Lung (tissue), 12 donors: Measurements from ENCODE around the gene UCMA. TPM values are rescaled to one million over a fixed set of nuclear protein-coding genes. Genes with fewer than 3 reads are reported as not detected.

ENCODE experiments used
- ATAC-seq: fragments of 200-7000 bp; cut with Tn5 transposase; one replicate; pipeline ENCODE4 v1.9.1; 2020; ENCODE audit warnings: moderate number of reproducible peaks; ENCODE audit not compliant: insufficient read depth, low FRiP score
- DNase-seq, 3 donors: peaks; one replicate each; pipeline ENCODE4 v3.0.0-alpha.2; 2013 to 2017
- H3K27ac ChIP-seq, 2 donors: one replicate each; pipeline ENCODE4 v1.5.1; 2013; ENCODE audit warnings: mild to moderate bottlenecking in 2 of 2, moderate library complexity in 2 of 2, control low read depth in 1 of 2, inconsistent platforms in 1 of 2, low read depth in 1 of 2, low read length in 1 of 2
- H3K27me3 ChIP-seq, 3 donors: one replicate each; pipeline ENCODE4 v1.5.1; 2013; ENCODE audit warnings: low read length in 2 of 3; ENCODE audit not compliant: control insufficient read depth in 3 of 3, insufficient read depth in 3 of 3
- H3K36me3 ChIP-seq, 4 donors: one replicate each; pipeline ENCODE4 v1.5.1; 2013; ENCODE audit warnings: low read length in 4 of 4, mild to moderate bottlenecking in 1 of 4, moderate library complexity in 1 of 4; ENCODE audit not compliant: control insufficient read depth in 4 of 4, insufficient read depth in 4 of 4
- H3K4me1 ChIP-seq, 5 donors: one replicate each; pipeline ENCODE4 v1.5.1; 2013; ENCODE audit warnings: low read length in 5 of 5, mild to moderate bottlenecking in 2 of 5, moderate library complexity in 1 of 5; ENCODE audit not compliant: control insufficient read depth in 5 of 5, insufficient read depth in 5 of 5
- H3K4me3 ChIP-seq: one replicate; pipeline ENCODE4 v1.5.1; 2013; ENCODE audit warnings: mild to moderate bottlenecking, control low read depth, moderate library complexity
- H3K9ac ChIP-seq, 2 donors: one replicate each; pipeline ENCODE4 v1.5.1; 2013; ENCODE audit warnings: low read length in 2 of 2, control low read depth in 1 of 2; ENCODE audit not compliant: insufficient read depth in 1 of 2
- H3K9me3 ChIP-seq, 4 donors: one replicate each; pipeline ENCODE4 v1.5.1; 2013; ENCODE audit warnings: low read length in 3 of 4, mild to moderate bottlenecking in 1 of 4, moderate library complexity in 1 of 4; ENCODE audit not compliant: control insufficient read depth in 4 of 4, insufficient read depth in 3 of 4
- WGBS, 2 donors: extraction: QIAGEN DNeasy Blood & Tissue Kit; methylation state at CpG; one replicate each; pipeline ENCODE4 v1.1.7; 2013; 5-methylcytosine and 5-hydroxymethylcytosine counted together
- polyA plus RNA-seq, 2 donors: library from polyadenylated mRNA; stranded (reverse); fragments of 200-250 nt; gene quantifications; one replicate each; pipeline ENCODE4 v1.2.1, GENCODE V29; 2013
- total RNA-seq, 2 donors: library from RNA; depleted of rRNA in 1 of 2; stranded (reverse); fragments of >200 nt in 1 of 2; gene quantifications; one replicate each; pipeline ENCODE4 v1.2.1, GENCODE V29; 2014 to 2021
- TF ChIP-seq, protein P1 (sequence below): IDR thresholded peaks from 2 replicates; pipeline ENCODE4 v1.5.1; 2012; ENCODE audit warnings: mild to moderate bottlenecking; ENCODE audit errors: control extremely low read depth, extremely low read depth
- donor health status: control.
- donor health status: control.
- donor health status: Bipolar disorder and iron deficiency.
- donor health status: healthy.
- donor health status: DM: yes; HTN: yes; CAD: no.

The UCMA gene
- total and polyA plus RNA-seq, 4 donors = 0.91 TPM; not detected in 3

DNA sequence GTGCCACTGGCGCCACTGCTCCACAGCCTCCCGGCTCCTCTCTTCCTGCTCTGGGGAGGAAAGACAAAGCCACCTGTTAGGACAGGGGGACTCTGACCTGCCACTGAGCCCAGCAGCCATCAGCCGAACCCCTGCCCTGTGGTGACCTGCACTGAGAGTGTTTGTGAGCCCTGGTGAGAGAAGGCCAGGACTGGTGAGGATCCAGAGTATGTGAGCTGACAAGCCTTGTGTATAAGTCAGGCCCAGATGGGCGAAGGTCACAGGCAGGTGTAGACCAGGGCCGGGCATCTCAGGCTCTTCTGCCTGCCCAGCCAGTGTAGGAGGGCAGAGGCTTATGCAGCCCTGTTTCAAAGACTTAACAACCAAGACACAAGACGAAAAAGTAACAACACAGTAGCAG is 12.0 kb downstream of the UCMA start:
- ATAC-seq (no peak), DNase-seq (no peak)
- Histone ChIP-seq H3K9me3 (peaks cover 0 to 5% (median 0%) of the 10 kb centered on the region in 4 donors), H3K9ac (no peak overlapping the region), H3K4me3 (no peak overlapping the region), H3K27me3 (no peaks in the 10 kb centered on the region), H3K27ac (no peak overlapping the region), H3K36me3 (no peaks in the 10 kb centered on the region), H3K4me1 (no peaks in the 10 kb centered on the region)
- TF ChIP-seq, protein P1, sequence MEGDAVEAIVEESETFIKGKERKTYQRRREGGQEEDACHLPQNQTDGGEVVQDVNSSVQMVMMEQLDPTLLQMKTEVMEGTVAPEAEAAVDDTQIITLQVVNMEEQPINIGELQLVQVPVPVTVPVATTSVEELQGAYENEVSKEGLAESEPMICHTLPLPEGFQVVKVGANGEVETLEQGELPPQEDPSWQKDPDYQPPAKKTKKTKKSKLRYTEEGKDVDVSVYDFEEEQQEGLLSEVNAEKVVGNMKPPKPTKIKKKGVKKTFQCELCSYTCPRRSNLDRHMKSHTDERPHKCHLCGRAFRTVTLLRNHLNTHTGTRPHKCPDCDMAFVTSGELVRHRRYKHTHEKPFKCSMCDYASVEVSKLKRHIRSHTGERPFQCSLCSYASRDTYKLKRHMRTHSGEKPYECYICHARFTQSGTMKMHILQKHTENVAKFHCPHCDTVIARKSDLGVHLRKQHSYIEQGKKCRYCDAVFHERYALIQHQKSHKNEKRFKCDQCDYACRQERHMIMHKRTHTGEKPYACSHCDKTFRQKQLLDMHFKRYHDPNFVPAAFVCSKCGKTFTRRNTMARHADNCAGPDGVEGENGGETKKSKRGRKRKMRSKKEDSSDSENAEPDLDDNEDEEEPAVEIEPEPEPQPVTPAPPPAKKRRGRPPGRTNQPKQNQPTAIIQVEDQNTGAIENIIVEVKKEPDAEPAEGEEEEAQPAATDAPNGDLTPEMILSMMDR = no peak
- WGBS, 2 donors = 90 to 92% methylated on average over 6 of the region's 6 CpGs

DNA sequence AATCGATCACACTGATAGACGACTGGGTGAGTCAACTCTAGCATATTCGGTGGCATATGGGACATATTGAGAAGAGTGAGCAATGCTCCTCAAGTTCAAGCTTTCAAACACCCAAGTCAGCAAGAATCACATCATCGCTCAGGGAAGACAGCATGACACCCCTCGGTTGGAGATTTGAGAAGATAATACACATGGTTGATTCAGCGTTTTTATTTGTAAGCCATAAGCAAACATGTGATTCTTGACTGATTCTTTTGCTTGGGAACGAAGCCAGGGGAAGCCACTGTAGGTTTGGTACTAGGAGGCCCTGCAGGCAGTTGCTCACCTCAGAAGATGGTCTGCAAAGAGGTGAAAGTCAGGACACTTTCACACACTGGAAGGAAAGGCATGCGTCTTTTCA is 12.6 kb downstream of the UCMA start:
- H3K36me3 ChIP-seq = no peaks in the 10 kb centered on the region
- DNase-seq (no peak), ATAC-seq (no peak)
- no peak overlapping the region for H3K4me3 ChIP-seq
- 91% methylated on average over 8 of the region's 8 CpGs for WGBS, 2 donors
- H3K9me3 ChIP-seq = peaks cover 0 to 5% (median 0%) of the 10 kb centered on the region in 4 donors
- no peak overlapping the region for H3K27ac ChIP-seq
- H3K9ac ChIP-seq = no peak overlapping the region
- TF ChIP-seq, protein P1 = no peak
- H3K4me1 ChIP-seq = no peaks in the 10 kb centered on the region
- no peaks in the 10 kb centered on the region for H3K27me3 ChIP-seq

DNA sequence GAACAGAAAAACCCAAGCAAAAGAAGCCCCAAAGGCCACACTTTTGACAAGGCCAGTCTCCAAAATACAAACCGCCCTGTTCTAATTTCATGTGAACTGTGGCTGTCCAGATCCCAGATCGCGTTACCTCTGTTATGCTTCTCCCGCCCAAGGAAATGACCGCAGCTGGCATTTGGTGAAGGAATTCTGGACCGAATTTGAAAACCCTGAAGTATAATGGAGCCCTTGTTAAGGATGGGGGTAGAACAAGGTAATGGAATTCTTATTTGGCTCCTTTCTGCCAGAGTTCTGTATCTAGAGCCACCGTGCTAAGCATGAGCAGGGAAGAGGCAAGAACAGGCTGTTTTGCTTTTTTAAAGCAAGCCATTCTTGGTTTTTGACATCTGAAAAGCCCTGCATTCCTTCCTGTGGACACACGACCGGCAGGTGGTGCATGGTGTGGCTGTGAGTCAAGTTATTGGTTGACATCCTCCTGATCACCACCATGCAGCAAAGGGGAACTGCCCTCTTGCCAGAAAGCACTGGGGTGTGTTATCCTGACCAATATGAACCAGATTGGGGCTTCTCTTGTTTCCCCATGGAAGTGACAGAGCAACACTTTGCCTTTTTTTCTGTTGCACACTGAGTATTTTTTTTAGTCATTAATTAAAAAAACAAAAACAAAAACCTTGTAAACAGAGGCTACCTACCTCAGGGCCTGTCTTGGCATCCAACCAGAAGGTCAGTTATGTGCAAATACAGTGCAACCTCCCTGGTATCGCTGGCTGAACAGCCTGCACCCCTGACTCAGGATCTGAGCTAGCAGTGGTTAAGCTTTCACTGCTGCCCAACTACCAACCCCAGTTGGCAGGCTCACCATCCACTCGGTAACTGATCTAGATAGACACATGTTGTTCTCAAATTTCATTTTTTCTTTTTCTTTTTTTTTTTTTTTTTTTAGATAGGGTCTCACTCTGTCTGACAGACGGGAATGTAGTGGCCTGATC is 14.2 kb downstream of the UCMA start:
- Histone ChIP-seq H3K9me3 (peaks cover 0 to 5% (median 0%) of the 10 kb centered on the region in 4 donors), H3K27me3 (no peaks in the 10 kb centered on the region), H3K4me1 (no peaks in the 10 kb centered on the region), H3K36me3 (no peaks in the 10 kb centered on the region), H3K9ac (no peak overlapping the region), H3K27ac (no peak overlapping the region), H3K4me3 (no peak overlapping the region)
- ATAC-seq = no peak
- WGBS, 2 donors = 69 to 70% methylated on average over 12 of the region's 12 CpGs
- no peak for DNase-seq
- TF ChIP-seq, protein P1 = no peak
